Measurements from ENCODE around the gene NYNRIN.
"Not testable (repeated sequence)": the region's sequence is repeated elsewhere in the genome, so short reads cannot be mapped to it uniquely, and the experiment has no call there.

Gene NYNRIN

GRCh38 chr14:24398653-24399446, at the start of gene NYNRIN:
Gene NYNRIN (plus strand): TSS chr14:24399003. CDS start chr14:24399247, 244 bp downstream.
- DNase-seq = peak; percentile 34 to 35

- DNase-seq = no peak
These were observed 49.1 kb upstream of the NYNRIN start for GRCh38 chr14:24349742-24350141.

GRCh38 chr14:24351517-24351916, 47.3 kb upstream of the NYNRIN start:
- no peak for DNase-seq

DNA sequence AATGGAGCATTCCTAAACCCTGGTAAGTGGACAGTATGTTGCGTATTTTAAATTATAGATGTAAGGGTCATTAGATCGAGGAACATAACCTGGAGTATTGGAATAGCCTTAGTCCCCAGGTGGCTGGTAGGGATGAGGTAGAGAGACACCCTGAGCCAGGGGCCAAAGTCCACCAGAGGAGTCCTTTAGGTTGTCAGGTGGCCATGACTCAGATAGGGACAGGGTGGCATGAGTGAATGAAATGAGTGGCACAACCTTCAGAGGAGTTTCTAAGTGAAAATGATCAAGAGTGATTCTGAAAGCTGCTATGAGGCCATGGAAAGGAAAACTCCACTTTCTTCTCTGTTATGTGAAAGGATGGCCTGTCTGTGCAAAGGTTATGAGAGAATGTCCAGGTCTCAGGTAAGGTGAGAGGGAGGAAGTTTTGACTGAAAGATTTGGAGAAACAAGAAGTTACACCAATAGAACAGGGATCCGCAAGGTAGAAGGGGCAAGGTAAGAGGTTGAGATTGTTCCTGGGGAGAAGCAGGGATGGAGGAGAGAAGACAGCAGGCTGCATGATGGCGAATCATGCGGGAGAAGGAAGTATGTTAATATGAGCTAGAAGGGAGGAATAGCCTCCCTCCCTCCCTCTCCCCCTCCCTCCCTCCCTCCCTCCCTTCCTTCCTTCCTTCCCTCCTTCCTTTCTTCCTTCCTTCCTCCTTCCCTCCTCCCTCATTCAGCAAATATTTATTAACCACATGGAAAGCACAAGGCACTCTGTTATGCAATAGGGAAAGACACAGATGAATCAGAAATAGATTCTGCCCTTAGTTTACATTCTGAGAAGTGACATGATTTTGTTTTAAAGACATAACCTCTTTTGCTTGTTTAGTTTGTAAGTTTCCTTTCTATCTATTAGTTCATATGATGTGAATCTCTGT, 45.0 kb upstream of the NYNRIN start:
- DNase-seq = no peak

- DNase-seq = not testable (repeated sequence)
These were observed 44.3 kb upstream of the NYNRIN start for GRCh38 chr14:24354482-24354825.

DNA sequence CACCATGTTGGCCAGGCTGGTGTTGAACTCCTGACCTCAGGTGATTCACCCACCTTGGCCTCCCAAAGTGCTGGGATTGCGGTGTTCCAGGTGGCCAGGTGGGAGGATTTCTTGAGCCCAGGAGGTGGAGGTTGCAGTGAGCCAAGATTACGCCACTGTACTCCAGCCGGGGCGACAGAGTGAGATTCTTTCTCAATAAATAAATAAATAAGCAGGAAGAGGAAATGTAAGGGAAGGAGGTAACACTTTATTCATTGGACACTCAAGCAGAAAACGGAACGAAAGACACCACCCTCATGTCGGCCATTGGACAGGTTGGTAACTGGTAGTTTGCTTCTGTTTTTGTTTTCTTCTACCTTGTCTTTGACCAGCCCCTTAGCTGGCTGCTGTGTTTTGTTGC, 43.8 kb upstream of the NYNRIN start:
- DNase-seq = no peak

DNA sequence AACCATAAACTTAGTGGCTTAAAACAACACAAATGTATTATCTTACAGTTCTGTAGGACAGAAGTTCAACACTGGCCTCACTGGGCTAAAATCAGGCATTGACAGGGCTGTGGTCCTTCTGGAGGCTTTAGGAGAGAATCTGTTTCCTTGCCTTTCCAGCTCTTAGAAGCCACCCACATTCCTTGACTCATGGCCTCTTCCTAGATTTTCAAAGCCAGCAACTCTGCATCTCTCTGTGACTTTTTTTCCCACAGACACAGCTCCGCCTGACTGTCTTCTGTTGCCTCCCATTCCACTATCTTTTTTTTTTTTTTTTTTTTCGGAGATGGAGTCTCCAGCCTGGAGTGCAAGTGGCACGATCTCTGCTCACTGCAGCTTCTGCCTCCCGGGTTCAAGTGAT, 42.6 kb upstream of the NYNRIN start:
- no peak for DNase-seq

GRCh38 chr14:24360281-24360680, 38.5 kb upstream of the NYNRIN start:
- no peak for DNase-seq

DNA sequence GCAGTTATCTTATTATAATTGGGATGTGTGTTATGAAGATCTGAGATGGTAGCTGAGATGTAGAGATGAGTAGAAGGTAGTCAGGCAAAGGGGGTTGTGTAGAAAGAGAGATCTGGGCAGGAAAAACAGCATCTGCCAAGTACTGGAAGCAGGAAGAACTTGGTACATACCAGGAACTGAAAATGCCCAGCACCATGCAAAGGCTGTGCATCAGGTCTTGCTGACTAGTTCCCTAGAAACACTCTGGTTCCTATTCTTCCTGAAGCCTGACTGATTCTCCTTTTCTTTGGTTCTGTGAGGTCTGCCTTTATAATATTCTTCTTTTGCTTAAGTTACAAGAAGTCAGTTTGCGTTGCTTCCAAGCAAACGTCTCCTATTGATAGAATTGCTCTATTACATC, 37.5 kb upstream of the NYNRIN start:
- no peak for DNase-seq

DNA sequence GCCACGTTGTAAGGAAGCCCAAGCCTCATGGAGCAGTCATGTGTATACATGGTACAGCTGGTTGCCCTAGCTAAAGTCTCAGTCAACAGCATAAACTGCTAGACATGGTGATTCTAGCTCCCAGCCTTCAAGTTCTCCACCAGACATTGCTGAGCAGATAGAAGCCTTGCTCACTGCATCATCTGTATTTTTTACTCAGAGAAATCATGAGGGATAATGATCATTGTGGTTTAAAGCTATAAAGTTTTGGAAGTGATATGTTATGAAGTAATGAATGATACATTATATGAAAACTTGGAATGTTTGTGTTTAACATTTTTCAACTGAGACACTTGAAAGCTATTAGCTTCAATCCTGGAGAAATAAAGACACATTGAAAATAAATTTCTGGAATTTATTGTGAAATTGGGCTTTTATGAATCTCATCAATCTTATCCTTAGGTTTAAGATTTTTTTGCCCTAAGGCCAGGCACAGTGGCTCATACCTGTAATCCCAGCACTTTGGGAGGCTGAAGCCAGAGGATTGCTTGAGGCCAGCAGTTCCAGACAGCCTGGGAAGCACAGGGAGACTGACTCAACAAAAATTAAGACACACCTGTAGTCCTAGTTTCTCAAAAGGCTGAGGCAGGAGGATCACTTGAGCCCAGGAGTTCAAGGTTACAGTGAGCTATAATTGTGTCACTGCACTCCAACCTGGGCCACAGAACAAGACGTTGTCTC, 36.4 kb upstream of the NYNRIN start:
- no peak for DNase-seq

GRCh38 chr14:24363401-24363800, 35.4 kb upstream of the NYNRIN start:
- DNase-seq = no peak

GRCh38 chr14:24364841-24365240, 34.0 kb upstream of the NYNRIN start:
- DNase-seq = no peak

DNA sequence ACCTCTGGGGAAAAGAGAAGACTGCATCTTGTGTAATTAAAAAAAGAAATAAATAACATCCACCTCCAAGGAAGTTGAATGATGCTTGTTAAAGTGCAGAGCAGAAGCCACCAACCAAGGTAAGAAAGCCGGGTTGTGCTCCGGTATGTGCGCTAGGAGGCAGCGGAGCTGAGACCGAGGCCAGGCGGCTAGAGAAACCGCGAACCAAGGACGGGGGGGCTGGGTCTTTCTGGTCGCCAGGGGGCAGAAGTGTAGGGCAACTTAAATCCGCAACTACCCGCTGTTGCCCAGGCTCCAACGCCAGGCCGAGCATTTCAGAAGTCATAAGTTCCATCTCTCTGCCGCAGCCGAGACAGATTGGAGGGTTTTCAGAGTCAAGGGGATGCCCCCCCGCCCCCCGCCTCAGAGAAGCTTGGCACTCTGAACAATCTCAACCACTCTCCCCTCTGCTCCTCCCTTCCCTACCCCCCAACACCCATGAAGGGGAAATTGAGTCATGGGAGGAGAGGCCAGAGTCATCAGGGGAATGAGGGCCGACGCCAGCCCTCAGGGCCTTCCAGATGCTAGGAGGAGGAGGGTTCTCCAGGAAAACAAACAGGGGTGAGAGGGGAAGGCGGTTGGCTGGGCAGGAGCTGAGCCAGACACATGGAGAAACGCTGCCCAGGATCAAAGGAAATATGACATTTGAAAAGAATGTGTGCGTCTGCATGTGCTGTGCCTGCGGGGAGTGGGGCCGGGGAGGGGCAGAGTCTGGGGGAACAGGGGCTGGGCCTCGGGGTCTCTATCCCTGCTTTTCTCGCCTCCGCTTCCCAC, 33.0 kb upstream of the NYNRIN start:
- peak; percentile 81 to 85 for DNase-seq

DNA sequence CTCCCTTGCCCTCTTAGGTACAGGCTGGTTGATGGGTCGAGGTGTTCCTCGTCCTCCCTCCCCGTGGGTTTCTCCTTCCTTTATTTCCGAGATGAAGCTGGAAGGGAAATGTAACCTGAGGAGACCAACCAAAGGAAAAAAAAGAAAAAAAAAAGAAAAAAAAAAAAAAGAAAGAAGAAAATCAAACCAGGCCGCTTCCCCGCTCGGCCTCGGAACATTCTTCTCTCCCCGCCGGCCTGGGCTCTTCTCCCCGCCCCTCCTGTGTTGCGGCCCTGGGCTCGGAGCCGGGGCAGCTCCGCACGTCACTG, 32.4 kb upstream of the NYNRIN start:
- no peak for DNase-seq

GRCh38 chr14:24366721-24367513, 31.9 kb upstream of the NYNRIN start:
- DNase-seq = peak; percentile 59 to 63

DNA sequence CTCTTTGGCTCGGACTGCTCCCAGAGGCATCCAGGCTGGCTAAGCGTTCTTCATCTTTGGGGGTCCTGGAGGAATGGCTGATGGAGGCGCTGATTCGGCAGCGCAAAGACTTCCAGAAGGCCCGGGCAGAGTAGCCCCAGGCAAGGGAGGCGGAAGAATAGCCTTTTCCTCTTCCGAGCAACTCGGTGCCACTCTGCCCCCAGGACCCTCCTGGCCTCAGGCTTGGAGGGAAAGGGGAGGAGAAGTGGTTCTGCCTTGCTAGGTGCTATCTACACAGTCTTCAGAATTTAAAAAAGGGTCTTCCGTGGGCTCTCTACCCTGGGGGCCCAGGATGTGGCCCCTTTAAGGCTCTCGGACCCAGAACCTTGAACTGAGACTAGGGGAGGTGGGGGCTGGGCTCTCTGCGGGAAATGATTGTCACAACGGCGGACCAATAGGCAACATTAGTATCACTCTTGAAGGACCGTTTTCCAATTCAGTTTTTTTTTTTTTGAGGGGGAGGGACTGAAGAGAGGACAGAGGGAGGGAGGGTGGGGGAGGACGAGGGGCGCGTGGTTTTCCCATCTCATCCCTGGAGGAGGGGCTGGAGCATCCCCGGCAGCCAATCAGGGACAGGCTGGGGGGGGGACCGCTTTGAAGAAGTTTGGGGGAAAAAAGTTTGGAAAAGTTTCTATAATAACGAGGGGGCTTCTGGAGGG, 31.1 kb upstream of the NYNRIN start, which contains the start of gene NFATC4:
NFATC4 (plus strand) TSS at position 671 of the 698 bp plus-strand sequence. CDS start 157 bp downstream, outside the sequence.
- DNase-seq = peak; percentile 29 to 35

GRCh38 chr14:24368212-24368561, 30.6 kb upstream of the NYNRIN start:
- DNase-seq = no peak

- DNase-seq = peak; percentile 25 to 29
These were observed 30.1 kb upstream of the NYNRIN start for GRCh38 chr14:24368562-24369252.

DNA sequence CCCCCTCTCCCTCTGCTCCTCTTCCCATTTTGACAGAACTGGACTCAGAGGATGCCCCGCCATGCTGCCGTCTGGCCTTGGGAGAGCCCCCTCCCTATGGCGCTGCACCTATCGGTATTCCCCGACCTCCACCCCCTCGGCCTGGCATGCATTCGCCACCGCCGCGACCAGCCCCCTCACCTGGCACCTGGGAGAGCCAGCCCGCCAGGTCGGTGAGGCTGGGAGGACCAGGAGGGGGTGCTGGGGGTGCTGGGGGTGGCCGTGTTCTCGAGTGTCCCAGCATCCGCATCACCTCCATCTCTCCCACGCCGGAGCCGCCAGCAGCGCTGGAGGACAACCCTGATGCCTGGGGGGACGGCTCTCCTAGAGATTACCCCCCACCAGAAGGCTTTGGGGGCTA, 29.3 kb upstream of the NYNRIN start:
- DNase-seq = no peak

- no peak for DNase-seq
These were observed 28.7 kb upstream of the NYNRIN start for GRCh38 chr14:24369907-24370687.
